Kidney (tissue), 14 donors: ENCODE data around the gene ARVCF. TPM values are rescaled to one million over a fixed set of nuclear protein-coding genes. Genes with fewer than 3 reads are reported as not detected.
A peak's percentile ranks its signal among the peaks of the same experiment; 100 is the strongest.

Experiments used
- DNase-seq, 5 donors: peaks; one replicate each; pipeline ENCODE4 v3.0.0-alpha.2; 2013 to 2020
- FAIRE-seq: peaks from 2 replicates; lab custom pipeline; 2012; peaks lifted over from hg19 to GRCh38; lab: Jason Lieb, UNC
- H3K27ac ChIP-seq, 2 donors: one replicate each; pipeline ENCODE4 v1.7.0; 2013; ENCODE audit warnings: low read depth in 2 of 2, low read length in 2 of 2, inconsistent platforms in 1 of 2
- H3K27me3 ChIP-seq: one replicate; pipeline ENCODE4 v1.7.1; 2013; ENCODE audit warnings: low read length, inconsistent platforms; ENCODE audit not compliant: control insufficient read depth, insufficient read depth
- H3K36me3 ChIP-seq, 3 donors: one replicate each; pipeline versions ENCODE4 v1.7.0 to v1.7.1; 2013; ENCODE audit warnings: low read length in 3 of 3, control low read depth in 1 of 3, inconsistent platforms in 1 of 3; ENCODE audit not compliant: insufficient read depth in 3 of 3, control insufficient read depth in 2 of 3
- H3K4me1 ChIP-seq, 3 donors: one replicate each; pipeline versions ENCODE4 v1.7.0 to v1.7.1; 2013; ENCODE audit warnings: low read length in 3 of 3, inconsistent platforms in 1 of 3, low read depth in 1 of 3; ENCODE audit not compliant: control insufficient read depth in 2 of 3, insufficient read depth in 2 of 3
- H3K4me3 ChIP-seq, 3 donors: one replicate each; pipeline versions ENCODE4 v1.7.0 to v1.8.1; 2013; ENCODE audit warnings: low read length in 3 of 3, control low read depth in 1 of 3, inconsistent platforms in 1 of 3
- H3K9ac ChIP-seq, 3 donors: one replicate each; pipeline versions ENCODE4 v1.7.0 to v1.7.1; 2013; ENCODE audit warnings: low read length in 3 of 3, control low read depth in 1 of 3, inconsistent platforms in 1 of 3
- H3K9me3 ChIP-seq, 3 donors: one replicate each; pipeline versions ENCODE4 v1.7.0 to v1.7.1; 2013; ENCODE audit warnings: low read length in 3 of 3, control low read depth in 1 of 3, inconsistent platforms in 1 of 3; ENCODE audit not compliant: control insufficient read depth in 2 of 3, insufficient read depth in 1 of 3
- CTCF ChIP-seq: IDR thresholded peaks from 3 replicates; pipeline ENCODE4 v1.5.1; 2012; ENCODE audit warnings: mild to moderate bottlenecking, moderate library complexity, borderline replicate concordance; ENCODE audit not compliant: insufficient read depth; ENCODE audit errors: extremely low read depth
- intact Hi-C: fragments of 100-400 bp; cut with DNase I; formaldehyde crosslinking; loops from one replicate; pipeline ENCODE4 v1.11.1; 2022
- polyA plus RNA-seq: library from polyadenylated mRNA; stranded (reverse); fragments of 350-450 nt; fragmentation: Illumina TruSeq; extraction: RNeasy Lipid Tissue Mini Kit (QIAGEN cat#74804); gene quantifications from one replicate; pipeline ENCODE4 v1.2.3, GENCODE V29; 2014; ENCODE audit warnings: low read depth, low replicate concordance; ENCODE audit not compliant: insufficient read depth
- total RNA-seq: library from RNA; stranded (reverse); fragmentation: NEBNext Ultra II Directional; extraction: Animal tissue kit (Norgen Biotek cat#: 25700); gene quantifications from one replicate; pipeline ENCODE4 v1.2.1, GENCODE V29; 2021
- donor health status: control.
- donor health status: control.
- donor health status: control.
- donor health status: control.
- donor health status: control.
- donor health status: DM: yes; HTN: yes; CAD: no.
- donor health status: Normal renal cell carcinoma (clear cell type).

The ARVCF gene
- total and polyA plus RNA-seq, 2 donors from 2014 or later, result 16.0 to 21.9 TPM

GRCh38 chr22:19991395-19991644 is 25.3 kb downstream of the ARVCF start:
- FAIRE-seq, result no peak
- no peak overlapping the region for H3K9ac ChIP-seq
- no peak overlapping the region for H3K27ac ChIP-seq

GRCh38 chr22:19990609-19991394 is 25.8 kb downstream of the ARVCF start:
- H3K27ac ChIP-seq, result peak overlapping the region in 1 of 2 donors; percentile 3
- DNase-seq (peak in 1 of 5 donors; percentile 69), FAIRE-seq (no peak)
- no peak overlapping the region for H3K9ac ChIP-seq
- TF ChIP-seq CTCF, result no peak
- no peaks in the 10 kb centered on the region for H3K9me3 ChIP-seq
- intact Hi-C loops, result no loop called here
- H3K36me3 ChIP-seq, result no peaks in the 10 kb centered on the region
- no peak overlapping the region for H3K4me3 ChIP-seq
- H3K4me1 ChIP-seq, result peaks cover 0 to 14% (median 0%) of the 10 kb centered on the region in 3 donors
- no peaks in the 10 kb centered on the region for H3K27me3 ChIP-seq

More at GRCh38 chr22:19991395-19991644, 25.3 kb downstream of the ARVCF start:
- no peaks in the 10 kb centered on the region for H3K27me3 ChIP-seq
- no peaks in the 10 kb centered on the region for H3K9me3 ChIP-seq
- H3K4me3 ChIP-seq, result no peak overlapping the region
- peaks cover 0 to 11% (median 0%) of the 10 kb centered on the region in 3 donors for H3K4me1 ChIP-seq
- intact Hi-C loops, result no loop called here
- H3K36me3 ChIP-seq, result no peaks in the 10 kb centered on the region
- TF ChIP-seq CTCF, result no peak
- DNase-seq, result peak in 1 of 5 donors; percentile 70

- no peak overlapping the region for H3K4me3 ChIP-seq
- no peak for FAIRE-seq
- H3K9me3 ChIP-seq, result no peaks in the 10 kb centered on the region
- H3K27ac ChIP-seq, result peak overlapping the region in 1 of 2 donors; percentile 3
- H3K9ac ChIP-seq, result no peak overlapping the region
- H3K36me3 ChIP-seq, result no peaks in the 10 kb centered on the region
- intact Hi-C loops, result no loop called here
- no peak for TF ChIP-seq CTCF
- peak in 1 of 5 donors; percentile 38 for DNase-seq
- no peaks in the 10 kb centered on the region for H3K27me3 ChIP-seq
- peaks cover 0 to 18% (median 0%) of the 10 kb centered on the region in 3 donors for H3K4me1 ChIP-seq
These were observed 26.4 kb downstream of the ARVCF start for GRCh38 chr22:19990188-19990587.
